IPS DF 19.7 (cell line): Measurements from ENCODE around the gene ERN1.
"Not testable (repeated sequence)": the region's sequence is repeated elsewhere in the genome, so short reads cannot be mapped to it uniquely, and the experiment has no call there.

Experiments used
- DNase-seq: peaks from one replicate; pipeline ENCODE4 v3.0.0-alpha.2; 2013; ENCODE audit warnings: low read depth, low spot score

ERN1 gene

DNA sequence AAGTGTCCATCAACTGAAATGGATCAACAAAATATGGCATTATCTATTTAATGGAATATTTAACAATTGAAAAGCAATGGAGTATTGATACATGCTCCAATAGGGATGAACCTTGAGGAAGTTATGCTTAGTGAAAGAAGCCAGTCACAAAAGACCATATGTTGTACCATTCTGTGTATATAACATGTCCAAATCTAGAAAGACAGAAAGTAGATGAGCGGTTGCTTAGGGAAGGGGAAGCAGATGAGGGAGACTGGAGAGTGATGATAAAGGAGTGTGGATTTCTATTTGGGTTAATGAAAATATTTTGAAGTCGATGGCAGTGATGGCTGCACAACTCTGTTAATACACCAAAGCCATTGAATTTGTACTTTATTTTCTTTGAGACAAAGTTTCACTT, 8.5 kb upstream of the ERN1 start:
- DNase-seq = no peak

DNA sequence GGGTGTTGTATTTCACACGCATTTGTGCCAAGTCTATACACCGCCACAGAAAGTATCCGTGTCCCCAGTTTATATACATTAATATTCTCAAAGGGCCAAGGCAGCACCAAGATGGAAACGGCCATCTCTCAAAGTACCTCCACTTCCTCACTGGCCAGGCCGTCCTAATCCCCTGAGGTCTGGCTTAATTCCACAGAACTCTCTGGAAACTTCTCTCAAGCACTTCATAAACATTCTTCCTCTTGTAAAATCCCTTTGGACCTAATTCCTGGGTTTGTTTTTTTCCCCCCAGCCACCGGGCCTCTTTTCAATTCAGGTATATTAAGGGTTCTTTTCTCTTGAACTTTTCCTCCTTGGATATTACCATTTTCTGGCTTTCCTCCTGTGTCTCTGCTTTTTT, 5.1 kb upstream of the ERN1 start:
- DNase-seq = no peak

DNA sequence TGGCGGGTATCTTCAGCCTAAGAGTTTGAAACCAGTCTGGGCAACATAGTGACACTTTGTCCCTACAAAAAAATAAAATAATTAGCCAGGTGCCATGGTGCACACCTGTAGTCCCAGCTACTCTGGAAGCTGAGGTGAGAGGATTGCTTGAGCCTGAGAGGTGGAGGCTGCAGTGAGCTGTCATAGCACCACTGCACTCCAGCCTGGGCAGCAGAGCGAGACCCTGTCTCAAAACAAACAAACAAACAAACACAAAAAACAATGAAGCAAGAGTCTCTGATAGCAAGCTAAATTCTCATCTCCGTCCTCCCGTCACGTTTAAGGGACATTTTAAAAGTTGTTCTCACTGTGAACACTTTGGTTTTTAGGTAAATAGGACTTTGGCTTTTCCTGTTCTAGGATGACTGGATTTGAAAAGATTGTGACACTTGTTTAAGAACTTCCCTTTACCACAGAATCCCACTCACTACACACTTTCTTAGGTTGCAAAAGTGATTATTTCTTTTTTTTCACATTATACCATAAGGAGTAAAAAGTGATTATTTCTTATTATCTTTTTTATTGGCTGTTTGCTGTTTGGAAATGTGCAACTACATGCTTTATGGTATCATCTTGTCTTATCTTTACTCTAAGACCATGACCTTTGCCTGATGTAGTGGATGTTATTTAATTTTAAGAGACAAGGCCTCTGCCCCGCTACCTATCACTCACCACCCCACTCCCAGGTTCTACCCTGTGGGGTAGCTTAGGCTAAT, 4.4 kb upstream of the ERN1 start:
- DNase-seq = no peak

DNA sequence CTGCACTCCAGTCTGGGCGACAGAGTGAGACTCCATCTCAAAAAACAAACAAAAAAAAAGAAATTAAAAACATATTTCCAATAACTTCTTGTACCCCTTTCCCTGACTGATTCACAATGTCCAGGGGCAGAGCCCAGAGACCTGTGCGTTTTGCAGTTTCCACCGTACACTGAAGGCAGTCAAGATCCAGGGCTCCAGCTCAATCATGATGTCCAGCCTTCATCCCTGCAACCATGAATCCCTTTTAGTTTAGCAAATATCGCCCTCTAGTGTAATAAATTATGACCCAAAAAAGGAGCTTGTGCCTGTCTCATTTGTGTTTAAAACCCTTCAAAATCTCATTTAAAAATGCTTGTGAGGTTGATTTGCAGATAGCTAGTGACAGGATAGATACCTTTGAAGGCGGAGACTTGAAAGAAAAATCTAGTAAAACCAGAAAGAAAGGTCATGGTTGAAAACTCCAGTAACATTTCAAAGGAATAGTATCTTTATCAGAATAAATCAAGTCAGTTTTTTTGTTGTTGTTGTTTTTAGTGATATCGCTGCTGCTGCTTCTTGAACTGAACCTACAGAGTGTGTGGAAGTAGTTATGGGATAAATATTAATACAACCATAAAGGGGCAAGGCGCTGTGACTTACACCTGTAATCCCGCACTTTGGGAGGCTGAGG, 3.7 kb upstream of the ERN1 start:
- no peak for DNase-seq

DNA sequence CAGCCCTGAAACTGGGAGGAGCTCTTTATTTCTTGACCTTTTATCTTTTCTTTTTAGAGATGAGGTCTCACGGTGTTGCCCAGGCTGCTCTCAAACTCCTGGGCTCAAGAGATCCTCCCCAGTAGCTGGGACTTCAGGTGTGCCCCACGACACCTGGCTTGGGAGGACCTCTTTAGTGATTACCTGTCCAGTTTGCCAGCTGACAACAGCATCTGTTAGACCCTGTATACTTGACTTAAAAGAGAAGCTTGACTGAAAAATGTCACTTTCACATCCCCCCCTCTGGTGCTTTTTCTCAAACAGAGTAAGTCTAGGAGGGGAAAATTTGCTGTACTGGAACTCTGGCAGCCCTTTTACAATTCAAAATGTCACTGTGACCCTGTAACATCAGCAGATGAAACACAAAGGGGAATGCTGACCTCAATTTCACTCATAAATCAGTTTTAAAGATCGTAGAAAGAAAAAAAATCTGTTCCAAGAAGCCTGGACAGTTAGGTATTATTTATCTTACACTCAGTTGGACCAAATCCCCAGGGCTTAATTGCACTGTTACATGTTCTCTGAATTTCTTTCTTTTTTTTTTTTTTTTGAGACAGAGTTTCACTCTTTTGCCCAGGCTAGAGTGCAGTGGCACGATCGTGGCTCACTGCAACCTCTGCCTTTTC, 1.8 kb upstream of the ERN1 start:
- DNase-seq = no peak

DNA sequence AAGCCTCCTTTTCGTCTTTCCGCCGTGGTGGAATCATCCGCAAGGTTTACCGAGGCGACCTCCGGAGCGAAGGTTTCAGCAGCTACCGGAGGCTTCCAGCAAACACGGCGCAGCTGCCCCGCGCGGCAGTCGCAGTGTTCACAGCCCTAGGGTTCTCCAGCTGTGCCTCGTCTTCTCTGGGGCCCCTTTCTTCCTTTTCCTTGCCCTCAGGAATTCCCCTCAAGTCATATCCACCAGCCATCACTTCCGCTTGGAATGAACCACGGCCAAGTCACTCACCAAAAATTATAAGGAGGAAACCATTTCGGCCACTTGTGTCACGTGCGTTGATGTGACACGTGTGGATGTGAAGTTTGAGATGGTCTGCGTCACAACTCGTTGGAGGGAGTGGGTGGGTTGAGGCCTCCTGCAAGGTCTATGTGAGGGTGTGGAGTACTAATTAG, 636 bp upstream of the ERN1 start:
- DNase-seq = no peak

DNA sequence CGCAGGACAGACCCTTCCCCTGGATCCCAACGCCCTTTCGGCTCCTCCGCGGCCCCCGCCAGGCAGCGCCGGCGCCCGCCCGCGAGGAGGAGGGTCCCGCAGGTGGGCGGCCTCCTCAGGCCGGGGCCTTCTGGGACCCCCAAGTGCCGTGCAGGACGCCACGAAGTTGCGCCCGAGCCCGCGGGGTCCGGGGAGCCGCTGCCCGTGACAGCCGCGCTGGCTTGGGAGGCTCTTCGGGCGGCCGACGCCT, 504 bp downstream of the ERN1 start:
- no peak for DNase-seq

DNA sequence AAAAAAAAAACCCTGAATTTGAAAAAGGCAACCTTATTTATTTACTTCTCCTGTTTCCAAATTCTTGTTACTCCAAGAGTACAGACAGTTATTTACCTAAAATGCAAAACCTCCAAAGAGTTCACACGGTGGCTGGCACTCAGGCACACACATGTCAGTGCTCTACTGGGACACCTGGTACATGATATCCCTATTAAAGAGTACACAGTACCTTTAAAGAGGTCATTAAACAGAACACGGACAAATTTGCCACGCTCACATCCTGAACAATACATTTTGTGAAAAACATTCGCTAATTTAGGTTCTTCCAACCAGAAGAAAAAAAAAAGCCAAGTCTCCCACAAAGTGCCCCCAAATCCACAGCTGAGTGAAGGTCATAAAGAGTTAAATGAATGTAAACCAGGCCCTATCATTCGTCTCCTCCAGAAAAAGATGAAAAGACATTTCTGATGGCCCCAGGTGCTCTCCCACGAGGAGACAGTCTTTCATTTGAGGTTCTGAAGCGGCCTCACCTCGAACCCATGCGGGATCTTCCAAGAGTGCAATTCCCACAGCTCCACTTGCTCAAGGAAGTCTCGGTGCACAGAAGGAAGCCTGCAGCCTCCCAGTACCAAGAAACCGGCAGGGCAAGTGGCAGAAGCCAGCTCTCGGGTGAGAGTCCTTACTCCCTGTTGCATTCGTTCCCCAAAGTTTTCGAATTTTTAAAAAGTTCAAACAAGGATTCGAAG, 993 bp downstream of the ERN1 start:
- no peak for DNase-seq

DNA sequence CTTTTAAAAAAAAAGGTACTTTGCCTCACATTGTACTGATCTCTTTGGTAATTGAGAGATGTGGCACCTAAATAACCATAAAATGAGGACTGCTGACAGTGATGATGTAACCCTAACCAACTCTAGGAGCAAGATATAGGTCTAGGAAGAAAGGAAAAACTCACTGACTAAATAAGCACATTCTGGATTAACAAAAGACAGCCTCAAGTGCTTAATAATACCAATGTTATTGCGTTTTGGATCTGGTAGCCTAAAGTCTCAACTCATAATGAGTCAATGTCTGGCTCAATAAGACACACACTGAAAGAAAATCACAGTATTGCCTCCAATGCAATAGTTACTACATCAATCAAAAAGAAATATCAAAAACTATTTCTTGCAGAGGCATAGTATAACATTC, 3.0 kb downstream of the ERN1 start:
- no peak for DNase-seq

DNA sequence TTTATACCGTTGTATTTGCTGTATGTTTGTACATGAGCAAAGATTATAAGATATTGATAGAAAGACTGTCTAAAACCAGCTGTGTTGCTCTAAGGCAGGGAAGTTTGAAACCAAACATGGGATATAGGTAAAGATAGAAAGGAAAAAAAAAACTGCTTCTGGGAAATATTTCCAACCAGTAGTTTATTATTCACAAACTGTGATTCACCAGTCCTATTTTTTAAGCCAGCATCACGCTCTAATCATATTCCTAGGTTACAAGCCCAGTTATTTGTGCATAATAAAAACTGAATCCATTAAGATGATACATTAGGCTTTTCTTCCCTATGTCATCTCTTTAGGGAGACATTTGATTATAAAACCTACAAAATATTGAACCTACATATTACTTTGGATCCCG, 4.0 kb downstream of the ERN1 start:
- DNase-seq = no peak

DNA sequence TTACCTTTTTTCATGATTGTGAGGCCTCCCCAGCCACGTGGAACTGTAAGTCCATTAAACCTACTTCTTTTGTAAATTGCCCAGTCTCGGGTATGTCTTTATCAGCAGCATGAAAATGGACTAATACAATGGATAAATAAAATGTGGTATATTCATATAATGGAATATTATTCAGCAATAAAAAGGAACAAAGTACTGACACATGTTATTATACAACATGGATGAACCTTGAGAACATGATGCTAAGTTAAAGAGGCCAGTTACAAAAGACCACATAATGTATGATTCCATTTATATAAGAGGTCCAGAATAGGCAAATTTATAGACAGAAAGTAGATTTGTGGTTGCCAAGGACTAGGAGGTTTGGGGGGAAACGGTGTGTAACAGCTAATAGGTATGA, 5.3 kb downstream of the ERN1 start:
- no peak for DNase-seq

DNA sequence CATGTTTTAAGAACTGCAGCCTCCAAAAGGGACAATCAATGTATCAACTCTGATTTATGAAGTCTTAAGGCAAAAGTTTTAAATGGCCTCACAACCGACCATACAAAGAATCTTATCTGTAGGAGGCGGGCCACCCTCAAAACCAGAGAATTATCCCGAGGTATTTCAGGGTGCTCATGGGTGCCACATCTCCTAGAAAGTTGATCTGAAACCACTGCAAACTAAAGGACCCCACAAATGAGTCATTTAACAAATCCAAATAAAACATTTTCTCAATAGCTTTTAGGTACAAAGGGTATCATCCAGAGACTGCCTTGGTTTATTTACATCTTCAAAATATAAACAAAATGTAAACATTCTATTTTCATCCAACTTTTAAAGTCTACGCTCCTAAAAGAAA, 6.8 kb downstream of the ERN1 start:
- DNase-seq = no peak

DNA sequence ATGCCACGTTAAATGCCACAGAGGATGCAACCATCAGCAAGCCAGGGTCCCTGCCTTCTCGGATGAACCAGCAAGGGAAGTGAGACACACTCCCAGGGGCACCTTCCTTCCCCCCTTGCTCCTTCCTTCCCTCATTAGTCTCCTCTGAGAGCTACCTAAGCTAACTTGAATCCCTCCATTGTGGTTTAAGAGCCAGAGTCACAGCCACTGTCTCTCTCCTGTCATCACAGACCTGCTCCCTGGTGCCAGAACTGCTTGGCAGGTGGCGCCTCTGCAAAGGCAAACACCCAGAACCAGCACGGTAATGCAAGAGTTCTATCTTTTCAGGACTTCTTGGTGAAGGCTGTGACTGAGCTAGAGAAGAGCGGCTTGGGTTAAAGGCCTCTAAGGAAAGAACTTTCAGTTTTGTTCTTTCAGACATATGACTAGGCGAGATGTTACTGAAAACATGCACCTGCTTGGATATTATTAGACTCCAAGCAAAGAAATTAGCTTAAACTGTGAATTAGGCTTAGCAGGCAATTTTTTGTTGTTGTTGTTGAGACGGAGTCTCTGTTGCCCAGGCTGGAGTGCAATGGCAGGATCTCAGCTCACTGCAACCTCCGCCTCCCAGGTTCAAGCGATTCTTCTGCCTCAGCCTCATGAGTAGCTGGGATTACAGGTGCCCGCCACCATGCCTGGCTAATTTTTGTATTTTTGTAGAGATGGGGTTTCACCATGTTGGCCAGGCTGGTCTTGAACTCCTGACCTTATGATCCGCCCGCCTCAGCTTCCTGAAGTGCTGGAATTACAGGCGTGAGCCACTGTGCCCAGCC, 8.8 kb downstream of the ERN1 start:
- not testable (repeated sequence) for DNase-seq

DNA sequence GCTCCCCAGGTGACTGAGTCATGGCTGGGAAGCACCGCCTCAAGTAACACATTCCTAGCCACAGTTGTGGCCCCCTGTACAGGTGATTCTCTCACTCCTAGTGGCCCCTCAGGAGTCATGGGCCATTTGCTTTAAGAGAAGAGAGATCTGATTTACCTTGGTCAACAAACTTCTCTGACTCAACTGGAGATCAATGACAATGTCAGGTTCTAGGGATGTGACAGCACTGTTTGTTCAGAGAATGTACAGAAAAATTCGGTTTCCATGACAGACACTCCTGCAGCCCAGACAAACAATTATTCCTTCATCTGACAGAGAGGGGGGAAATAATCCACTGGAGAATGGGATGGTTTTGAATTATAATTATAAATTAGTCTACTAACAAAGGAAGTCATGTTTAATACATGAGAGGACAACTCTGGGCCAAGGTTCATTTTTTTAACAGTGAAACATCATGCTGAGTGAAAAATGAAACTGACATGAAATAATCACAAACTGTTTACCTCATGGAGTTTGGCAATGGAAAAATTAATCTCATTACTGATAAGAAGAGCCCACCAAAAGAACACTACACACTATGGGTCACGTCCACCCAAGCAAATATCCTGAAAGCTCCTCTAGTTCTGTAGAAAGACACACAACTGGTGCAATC, 9.7 kb downstream of the ERN1 start:
- DNase-seq = no peak

DNA sequence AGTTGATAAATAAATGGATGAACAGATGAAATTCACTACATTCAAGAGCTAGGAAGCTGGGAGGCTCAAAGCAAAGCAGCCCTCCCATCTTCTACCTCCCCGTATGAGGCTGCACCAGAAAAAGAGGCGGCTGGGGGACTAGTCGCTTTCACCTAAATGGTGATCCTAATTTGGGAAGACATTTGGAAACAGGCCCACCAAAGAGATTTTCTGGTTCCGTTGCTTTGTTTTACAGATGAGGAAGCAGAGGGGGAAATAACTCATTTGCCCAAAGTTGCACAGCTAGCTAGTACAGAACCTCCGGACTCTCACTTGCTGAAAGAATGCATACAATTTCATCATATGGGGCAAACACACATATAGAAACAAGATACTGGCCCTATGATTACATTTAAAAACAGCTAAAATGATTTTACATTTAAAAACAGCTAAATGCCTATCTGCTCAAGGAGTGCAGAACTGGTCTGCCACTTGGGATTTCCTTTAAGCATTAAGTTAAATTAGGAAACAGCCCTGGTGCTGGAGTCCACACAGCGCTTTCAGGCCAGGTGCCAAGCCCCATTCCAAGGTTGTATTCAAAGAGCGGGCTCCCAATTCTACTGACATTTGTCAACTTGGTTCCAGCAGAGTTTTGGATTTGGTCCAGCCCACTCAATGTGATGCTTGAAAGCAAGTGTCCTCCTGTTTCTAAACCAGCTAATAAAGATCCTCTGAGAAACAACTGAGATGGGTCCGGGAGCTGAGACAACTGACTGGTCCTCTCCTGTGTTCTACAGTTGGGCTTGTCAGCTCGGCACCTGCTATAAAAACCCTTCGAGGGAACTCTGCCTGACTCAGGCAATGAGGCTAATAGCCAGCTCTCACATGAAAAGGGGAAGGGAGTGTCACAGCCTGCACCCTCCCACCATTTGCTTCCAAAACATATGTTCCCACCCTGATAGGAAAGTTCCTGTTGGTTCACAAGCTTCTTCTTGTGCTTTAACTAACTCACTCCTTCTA, 11.7 kb downstream of the ERN1 start:
- DNase-seq = no peak

DNA sequence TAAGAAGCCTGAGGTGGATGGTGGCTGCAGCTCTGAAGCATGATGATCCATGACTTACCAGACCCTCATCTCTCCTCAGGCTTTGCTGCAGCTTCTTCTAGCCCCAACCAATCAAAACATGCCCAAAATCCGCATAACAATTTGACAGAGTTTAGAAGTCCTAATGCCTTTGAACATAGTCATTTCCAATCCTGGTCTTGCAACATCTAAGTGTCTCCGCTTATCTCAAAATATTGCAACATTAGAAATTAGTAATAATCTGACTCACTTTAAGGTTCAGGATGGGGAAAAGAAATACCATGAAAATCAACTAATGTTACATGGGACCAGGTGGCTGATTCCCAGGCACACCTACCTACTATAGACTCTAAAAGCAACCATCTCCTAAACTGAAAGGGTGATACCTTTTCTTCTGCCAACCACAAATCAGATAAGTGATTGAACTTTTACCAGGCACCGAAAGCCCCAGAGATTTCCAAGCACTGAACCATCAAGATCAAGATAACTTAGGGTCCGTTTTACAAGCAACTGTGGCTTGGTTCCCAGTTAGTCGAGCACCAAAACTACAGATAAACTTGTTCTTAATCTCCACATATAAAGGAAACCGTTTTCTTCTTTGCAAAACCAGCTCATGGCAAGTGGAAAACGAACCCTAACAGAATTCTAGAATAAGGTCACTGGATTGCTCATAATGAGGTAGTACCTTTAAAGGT, 14.0 kb downstream of the ERN1 start:
- no peak for DNase-seq

DNA sequence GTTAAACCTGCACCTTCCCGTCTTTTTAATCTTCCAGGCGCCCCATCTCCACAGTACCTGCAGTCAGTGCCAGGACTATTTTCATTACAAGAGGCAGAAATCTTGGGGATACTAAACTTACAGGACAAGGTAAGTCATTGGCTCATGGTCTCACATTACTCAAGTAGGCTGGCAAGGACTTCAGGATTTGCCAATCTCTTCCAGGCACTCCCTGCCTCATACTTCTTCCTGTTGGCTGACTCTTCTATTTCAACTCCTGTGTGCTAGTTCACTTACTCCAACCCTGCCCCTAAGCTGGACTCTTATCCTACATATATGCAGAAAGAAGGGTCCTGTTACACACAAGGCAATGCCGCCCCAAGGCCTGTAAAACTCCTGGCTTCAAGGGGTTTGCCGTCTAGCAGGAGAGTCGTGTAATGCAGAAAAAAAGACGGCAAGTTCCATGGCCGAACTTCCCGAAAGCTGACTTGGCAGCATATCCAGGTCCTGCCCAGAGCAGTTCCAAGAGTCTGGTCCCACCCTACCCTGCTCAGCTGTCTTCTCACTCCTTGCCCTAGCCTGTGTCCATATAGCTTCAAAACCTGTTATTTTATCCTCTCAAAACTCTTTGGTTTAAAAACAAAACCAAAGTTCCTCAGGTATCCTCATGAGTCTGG, 14.8 kb downstream of the ERN1 start:
- no peak for DNase-seq

DNA sequence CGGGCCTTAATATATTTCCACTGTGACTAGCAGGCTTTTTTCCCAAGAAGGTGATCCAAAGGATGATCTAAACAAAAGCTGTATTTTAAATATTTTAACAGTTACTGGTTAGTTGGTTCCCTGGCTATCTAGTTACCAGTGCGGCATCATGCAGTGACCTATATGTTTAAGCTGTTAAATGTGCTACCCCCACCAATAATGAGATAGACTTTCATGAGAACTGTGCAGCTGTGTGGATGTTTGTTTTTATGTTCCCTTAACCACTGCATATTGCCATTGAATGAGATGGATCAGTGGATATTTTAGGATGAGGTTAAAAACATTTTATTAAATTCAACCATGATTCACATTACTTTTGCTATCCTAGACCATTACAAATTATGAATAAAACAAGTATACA, 16.9 kb downstream of the ERN1 start:
- DNase-seq = no peak

DNA sequence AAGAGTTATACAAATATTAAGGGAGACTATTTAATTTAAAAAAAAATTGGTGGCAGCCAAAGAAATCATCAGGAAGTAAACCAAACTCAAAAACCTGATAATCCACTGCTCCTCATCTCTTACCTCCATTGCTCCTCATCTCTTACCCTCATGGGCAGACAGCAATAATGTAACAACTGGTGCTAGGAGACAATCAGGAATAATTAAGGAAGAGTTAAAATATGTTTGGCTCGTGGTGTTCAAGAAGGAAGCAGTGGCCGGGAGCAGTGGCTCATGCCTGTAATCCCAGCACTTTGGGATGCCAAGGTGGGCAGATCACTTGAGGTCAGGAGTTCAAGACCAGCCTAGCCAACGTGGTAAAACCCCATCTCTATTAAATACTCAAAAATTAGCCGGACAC, 18.1 kb downstream of the ERN1 start:
- no peak for DNase-seq
